Measurements from ENCODE around the gene OAS2. TPM values are rescaled to one million over a fixed set of nuclear protein-coding genes. Genes with fewer than 3 reads are reported as not detected.

OAS2 gene
- total RNA-seq, 1 experiment from 2014 or later = 0.25 TPM

- no peak for TF ChIP-seq CTCF (IDR thresholded peaks at IDR 0.05; ENCODE audit: insufficient read depth in 1 of 2, low read depth in 1 of 2, low read length in 1 of 2, severe bottlenecking in 1 of 2, unreplicated experiment in 1 of 2)
- H3K4me3 Mint-ChIP-seq (ENCODE audit: unreplicated experiment) = no peak overlapping the region
- intact Hi-C loops (cut with micrococcal nuclease; ENCODE audit: unreplicated experiment) = no loop called here
- peaks cover 2% of the 10 kb centered on the region for H3K27me3 Mint-ChIP-seq (ENCODE audit: insufficient read depth, unreplicated experiment)
- Histone ChIP-seq H3K4me3 (ENCODE audit: low read depth, low read length) (no peak overlapping the region), H3K27me3 (replicated peaks; ENCODE audit: control insufficient read depth, insufficient read depth, low read length) (no peaks in the 10 kb centered on the region), H3K9me3 (no peaks in the 10 kb centered on the region), H3K36me3 (ENCODE audit: control insufficient read depth, insufficient read depth, low read length) (no peaks in the 10 kb centered on the region), H3K4me1 (no peaks in the 10 kb centered on the region)
- BruUV-seq (replicated peaks) = no TSS peak
- ChIA-PET POLR2A (no interaction called here), CTCF (no interaction called here)
- H3K9me3 Mint-ChIP-seq (ENCODE audit: unreplicated experiment) = no peaks in the 10 kb centered on the region
- H3K27ac Mint-ChIP-seq (ENCODE audit: unreplicated experiment) = no peak overlapping the region
- no peak for DNase-seq
- H3K36me3 Mint-ChIP-seq (ENCODE audit: insufficient read depth, unreplicated experiment) = no peaks in the 10 kb centered on the region
- H3K4me1 Mint-ChIP-seq (ENCODE audit: low read depth, unreplicated experiment) = no peaks in the 10 kb centered on the region
These were observed 8.6 kb upstream of the OAS2 start for GRCh38 chr12:112969547-112970306.

- Mint-ChIP-seq H3K36me3 (ENCODE audit: insufficient read depth, unreplicated experiment) (no peaks in the 10 kb centered on the region), H3K4me3 (ENCODE audit: unreplicated experiment) (no peak overlapping the region), H3K27me3 (ENCODE audit: insufficient read depth, unreplicated experiment) (peaks cover 5% of the 10 kb centered on the region), H3K9me3 (ENCODE audit: unreplicated experiment) (no peaks in the 10 kb centered on the region), H3K4me1 (ENCODE audit: low read depth, unreplicated experiment) (no peaks in the 10 kb centered on the region), H3K27ac (ENCODE audit: unreplicated experiment) (no peak overlapping the region)
- BruUV-seq (replicated peaks) = no TSS peak
- Histone ChIP-seq H3K9me3 (no peaks in the 10 kb centered on the region), H3K4me3 (ENCODE audit: low read depth, low read length) (no peak overlapping the region), H3K27me3 (replicated peaks; ENCODE audit: control insufficient read depth, insufficient read depth, low read length) (no peaks in the 10 kb centered on the region), H3K36me3 (ENCODE audit: control insufficient read depth, insufficient read depth, low read length) (no peaks in the 10 kb centered on the region), H3K4me1 (no peaks in the 10 kb centered on the region)
- CTCF ChIA-PET = no interaction called here
- intact Hi-C loops (cut with micrococcal nuclease; ENCODE audit: unreplicated experiment) = no loop called here
- no peak for DNase-seq
- TF ChIP-seq CTCF (IDR thresholded peaks at IDR 0.05; ENCODE audit: insufficient read depth in 1 of 2, low read depth in 1 of 2, low read length in 1 of 2, severe bottlenecking in 1 of 2, unreplicated experiment in 1 of 2) = no peak
- POLR2A ChIA-PET = no interaction called here
These were observed 7.9 kb upstream of the OAS2 start for GRCh38 chr12:112970391-112970790.

- BruUV-seq (replicated peaks) = no TSS peak
- ChIA-PET POLR2A (no interaction called here), CTCF (no interaction called here)
- H3K27me3 Mint-ChIP-seq (ENCODE audit: insufficient read depth, unreplicated experiment) = peaks cover 5% of the 10 kb centered on the region
- Histone ChIP-seq H3K4me3 (ENCODE audit: low read depth, low read length) (no peak overlapping the region), H3K27me3 (replicated peaks; ENCODE audit: control insufficient read depth, insufficient read depth, low read length) (no peaks in the 10 kb centered on the region), H3K9me3 (no peaks in the 10 kb centered on the region), H3K36me3 (ENCODE audit: control insufficient read depth, insufficient read depth, low read length) (no peaks in the 10 kb centered on the region), H3K4me1 (no peaks in the 10 kb centered on the region)
- H3K4me3 Mint-ChIP-seq (ENCODE audit: unreplicated experiment) = no peak overlapping the region
- H3K27ac Mint-ChIP-seq (ENCODE audit: unreplicated experiment) = no peak overlapping the region
- no peaks in the 10 kb centered on the region for H3K9me3 Mint-ChIP-seq (ENCODE audit: unreplicated experiment)
- no peak for DNase-seq
- H3K36me3 Mint-ChIP-seq (ENCODE audit: insufficient read depth, unreplicated experiment) = no peaks in the 10 kb centered on the region
- H3K4me1 Mint-ChIP-seq (ENCODE audit: low read depth, unreplicated experiment) = no peaks in the 10 kb centered on the region
- no peak for TF ChIP-seq CTCF (IDR thresholded peaks at IDR 0.05; ENCODE audit: insufficient read depth in 1 of 2, low read depth in 1 of 2, low read length in 1 of 2, severe bottlenecking in 1 of 2, unreplicated experiment in 1 of 2)
- intact Hi-C loops (cut with micrococcal nuclease; ENCODE audit: unreplicated experiment) = no loop called here
These were observed 7.1 kb upstream of the OAS2 start for GRCh38 chr12:112971248-112971647.
